SW 1271 (cell line): ENCODE measurements around the gene MAB21L4.

Experiments
- DNase-seq, 2 experiments: peaks; one replicate each; lab custom pipeline; 2025; lab: John Stamatoyannopoulos, UW

MAB21L4 gene

GRCh38 chr2:240894006-240894405 is 1.9 kb downstream of the MAB21L4 start:
- DNase-seq: no peak

- no peak for DNase-seq
Measured at GRCh38 chr2:240893363-240893844, 2.6 kb downstream of the MAB21L4 start.

- no peak for DNase-seq
Measured at GRCh38 chr2:240892925-240893324, 3.0 kb downstream of the MAB21L4 start.

GRCh38 chr2:240892356-240892755 is 3.6 kb downstream of the MAB21L4 start:
- no peak for DNase-seq

GRCh38 chr2:240891492-240892340 is 4.2 kb downstream of the MAB21L4 start:
- DNase-seq: no peak

- DNase-seq: no peak
Measured at GRCh38 chr2:240890691-240891090, 5.3 kb downstream of the MAB21L4 start.

GRCh38 chr2:240889601-240890560 is 6.1 kb downstream of the MAB21L4 start:
- no peak for DNase-seq

GRCh38 chr2:240888890-240889573 is 6.9 kb downstream of the MAB21L4 start:
- DNase-seq: no peak

GRCh38 chr2:240888130-240888889 is 7.6 kb downstream of the MAB21L4 start:
- no peak for DNase-seq

- DNase-seq: no peak
Measured at GRCh38 chr2:240887631-240888030, 8.3 kb downstream of the MAB21L4 start.

GRCh38 chr2:240886678-240887609 is 9.0 kb downstream of the MAB21L4 start:
- no peak for DNase-seq

- DNase-seq: no peak
Measured at GRCh38 chr2:240886023-240886565, 9.9 kb downstream of the MAB21L4 start.

- no peak for DNase-seq
Measured at GRCh38 chr2:240885566-240885965, 10.4 kb downstream of the MAB21L4 start.

- no peak for DNase-seq
Measured at GRCh38 chr2:240884745-240885144, 11.2 kb downstream of the MAB21L4 start.

- DNase-seq: no peak
Measured at GRCh38 chr2:240884221-240884620, 11.7 kb downstream of the MAB21L4 start.

- DNase-seq: no peak
Measured at GRCh38 chr2:240881913-240882312, 14.0 kb downstream of the MAB21L4 start.

- no peak for DNase-seq
Measured at GRCh38 chr2:240879105-240879504, 16.9 kb downstream of the MAB21L4 start.

GRCh38 chr2:240878341-240878936 is 17.5 kb downstream of the MAB21L4 start:
- DNase-seq: no peak
